HG03342 (cell line): ENCODE measurements around the gene OSBPL7.

Experiments
- ATAC-seq: cut with Tn5 transposase; IDR thresholded peaks from one replicate; pipeline ENCODE4 v1.9.1; 2021; ENCODE audit warnings: mild to moderate bottlenecking, moderate library complexity; ENCODE audit not compliant: unreplicated experiment

OSBPL7 gene

DNA sequence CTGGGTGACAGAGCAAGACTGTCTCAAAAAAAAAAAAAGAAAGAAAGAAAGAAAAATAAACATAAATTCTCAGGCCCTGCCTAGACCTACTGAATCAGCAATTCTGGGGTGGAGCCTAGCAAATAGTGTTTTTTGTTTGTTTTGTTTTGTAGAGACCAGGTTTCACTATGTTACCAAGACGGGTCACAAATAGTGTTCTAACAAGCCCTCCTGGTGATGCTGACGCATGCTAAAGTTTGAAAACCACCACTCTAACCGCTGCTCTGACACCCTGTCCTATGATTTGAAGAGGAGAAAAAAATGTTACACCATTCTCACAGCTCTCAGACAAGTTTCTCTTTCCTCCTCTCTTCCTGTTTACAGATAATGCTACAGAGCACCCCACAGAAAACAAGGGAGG lies 8.3 kb upstream of the OSBPL7 start:
- ATAC-seq = no peak

DNA sequence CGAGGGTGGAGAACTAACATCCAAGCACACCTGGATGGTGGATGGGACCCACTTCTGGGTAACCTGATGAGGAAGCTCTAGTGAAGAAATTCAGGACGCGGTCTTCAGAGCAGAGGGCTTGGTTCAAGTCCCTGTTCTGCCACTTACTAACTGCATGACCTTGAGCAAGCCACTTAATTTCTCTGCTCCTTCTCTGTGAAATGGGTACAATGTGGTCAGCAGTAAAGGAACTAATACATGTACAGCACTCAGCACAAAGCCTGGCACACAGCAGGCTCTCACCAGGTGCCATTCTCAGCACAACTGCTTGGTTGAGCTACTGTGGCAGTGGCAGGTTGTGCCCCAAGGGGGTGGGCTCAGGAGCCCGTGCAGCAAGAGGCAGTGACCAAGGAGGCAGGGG lies 1.9 kb upstream of the OSBPL7 start:
- ATAC-seq = no peak

DNA sequence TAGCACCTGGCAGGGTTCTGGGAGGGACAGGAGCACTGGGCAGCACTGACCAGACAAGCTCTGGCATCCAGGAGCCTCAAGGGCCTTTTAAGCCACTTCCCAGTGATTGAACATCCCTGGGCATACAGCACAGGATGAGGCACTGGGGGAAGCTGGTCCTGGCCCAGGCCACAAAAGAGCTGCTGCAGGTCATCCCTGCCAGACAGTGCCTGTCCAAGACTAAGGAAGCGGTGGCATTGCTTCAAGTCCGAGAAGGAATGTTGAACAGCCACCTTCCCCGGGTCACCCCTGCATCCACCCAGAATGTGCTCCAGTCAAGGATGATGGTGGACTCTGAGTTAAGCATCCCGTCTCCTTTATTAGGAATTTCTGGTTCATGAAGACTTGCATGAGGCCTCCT lies 1.2 kb upstream of the OSBPL7 start:
- no peak for ATAC-seq

DNA sequence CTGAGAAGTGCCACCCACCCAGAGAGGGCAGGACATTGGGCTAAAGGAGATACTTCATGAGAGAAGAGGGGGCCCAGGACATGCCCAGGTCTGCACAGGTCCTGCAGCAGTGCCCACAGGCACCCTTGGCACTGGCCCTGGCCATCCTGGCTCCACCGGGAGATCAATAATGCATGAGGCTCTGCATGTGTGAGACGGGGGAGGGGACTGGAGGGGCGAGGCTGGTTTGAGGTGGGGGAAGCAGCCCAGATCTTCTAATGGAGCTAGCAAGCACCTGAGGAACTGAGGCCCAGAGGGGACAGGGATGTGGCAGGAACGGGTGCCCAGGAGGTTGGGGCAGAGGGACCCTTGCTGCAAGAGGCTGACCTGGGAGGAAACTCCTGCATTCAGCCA lies 567 bp downstream of the OSBPL7 start:
- no peak for ATAC-seq

DNA sequence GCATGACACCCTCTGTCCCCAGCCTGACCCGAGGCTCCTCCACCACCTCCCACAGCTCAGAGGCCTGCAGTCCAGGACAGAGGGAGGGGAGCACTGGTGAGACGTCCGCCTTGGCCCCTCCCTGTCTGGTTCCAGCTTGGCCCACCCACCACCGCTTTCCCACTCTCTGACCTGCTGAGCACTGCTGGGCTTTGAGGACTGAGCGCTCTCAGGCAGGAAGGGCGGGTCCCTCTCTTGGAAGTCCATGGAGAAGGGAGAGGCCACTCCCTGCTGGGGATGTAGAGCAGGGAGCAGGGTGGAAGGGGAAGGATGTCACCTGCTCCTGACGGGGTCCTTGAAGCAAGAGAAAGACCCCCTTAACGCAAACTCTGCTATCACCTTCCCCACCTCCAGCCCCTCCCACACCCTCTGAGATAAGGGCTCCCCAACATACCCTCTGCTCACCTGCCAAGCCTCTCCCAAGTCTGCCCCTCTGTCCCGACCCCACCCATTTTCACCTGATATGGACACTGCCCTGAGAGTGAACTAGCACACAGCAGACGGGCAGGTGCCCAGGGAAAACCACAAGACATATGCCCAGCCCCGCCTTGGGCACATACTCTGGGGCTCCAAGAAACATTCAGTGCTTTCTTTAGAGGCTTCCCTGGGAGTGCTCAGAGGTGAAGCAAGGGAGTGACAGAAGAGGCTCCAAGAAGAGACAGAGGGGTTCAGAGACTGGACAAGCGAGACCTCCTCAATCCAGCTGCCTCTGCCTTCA lies 1.4 kb downstream of the OSBPL7 start:
- no peak for ATAC-seq

DNA sequence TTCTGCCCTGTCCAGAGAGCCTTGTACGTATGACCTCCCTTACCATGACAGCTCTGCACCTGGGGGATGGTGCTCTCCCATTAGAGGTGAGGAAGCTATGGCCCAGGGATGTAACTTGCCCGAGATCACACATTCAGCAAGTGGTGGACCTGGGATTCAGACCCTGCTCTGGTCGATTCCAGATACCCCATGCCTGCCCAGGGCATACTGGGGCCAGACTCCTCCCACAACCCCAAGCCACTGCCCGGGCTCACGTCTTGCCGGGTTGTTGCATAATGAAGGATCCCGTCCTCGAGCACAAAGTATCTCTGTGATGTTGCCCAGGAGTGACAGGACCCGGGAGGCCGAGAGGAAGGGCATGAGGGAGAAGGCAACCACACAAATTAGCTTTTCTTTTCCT lies 2.1 kb downstream of the OSBPL7 start:
- ATAC-seq = no peak

DNA sequence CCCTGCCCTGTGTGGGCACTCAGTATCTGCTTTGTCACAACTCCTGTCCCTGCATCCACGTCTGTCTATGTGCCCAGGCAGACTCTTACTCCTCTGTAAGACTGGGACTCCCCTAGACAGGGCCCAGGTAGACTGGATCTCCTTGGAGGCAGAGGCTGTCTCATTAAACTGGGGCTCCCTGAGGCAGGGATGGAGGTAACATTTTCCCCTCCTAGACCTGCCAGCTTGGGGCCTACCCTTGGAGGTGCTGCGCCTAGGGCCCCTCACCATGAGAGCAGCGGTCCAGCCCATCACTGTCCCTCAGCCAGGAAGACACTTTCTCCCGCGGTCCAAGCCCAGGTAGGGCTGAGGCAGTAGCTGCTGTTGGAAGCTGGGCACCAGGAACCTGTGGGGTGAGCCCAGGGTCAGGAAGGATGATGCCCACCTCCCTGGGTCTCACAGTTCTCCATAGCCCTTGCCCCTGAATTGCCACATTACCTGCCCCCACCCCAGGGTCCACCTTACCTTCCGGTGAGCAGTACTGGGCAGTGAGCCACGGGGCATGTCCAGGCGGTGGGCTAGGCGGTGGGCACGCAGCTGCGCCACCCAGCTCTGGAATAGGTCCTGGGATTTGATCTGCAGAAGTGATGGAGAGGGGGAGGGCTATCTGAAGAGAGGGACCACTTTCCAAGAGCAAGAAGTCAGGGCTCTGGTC lies 3.4 kb downstream of the OSBPL7 start:
- ATAC-seq = no peak

DNA sequence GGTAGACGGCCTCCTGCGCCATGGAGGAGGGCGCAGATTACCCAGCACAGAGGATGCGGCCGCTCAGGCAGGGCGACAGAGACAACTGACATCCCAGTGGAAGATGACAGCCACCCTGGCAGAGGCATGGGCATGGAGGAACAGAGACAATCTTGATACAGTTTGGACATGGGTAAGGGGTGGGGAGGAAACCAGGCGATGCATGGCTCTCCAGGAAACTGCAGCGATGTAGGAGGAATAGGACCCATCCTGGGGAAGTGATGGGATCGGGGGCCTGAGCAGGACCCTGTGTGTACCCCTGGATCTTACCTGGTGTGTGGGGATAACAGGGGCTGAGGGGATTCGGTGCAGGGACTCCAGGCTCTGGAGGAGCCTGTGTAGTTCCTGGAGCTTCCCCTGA lies 4.6 kb downstream of the OSBPL7 start:
- no peak for ATAC-seq

DNA sequence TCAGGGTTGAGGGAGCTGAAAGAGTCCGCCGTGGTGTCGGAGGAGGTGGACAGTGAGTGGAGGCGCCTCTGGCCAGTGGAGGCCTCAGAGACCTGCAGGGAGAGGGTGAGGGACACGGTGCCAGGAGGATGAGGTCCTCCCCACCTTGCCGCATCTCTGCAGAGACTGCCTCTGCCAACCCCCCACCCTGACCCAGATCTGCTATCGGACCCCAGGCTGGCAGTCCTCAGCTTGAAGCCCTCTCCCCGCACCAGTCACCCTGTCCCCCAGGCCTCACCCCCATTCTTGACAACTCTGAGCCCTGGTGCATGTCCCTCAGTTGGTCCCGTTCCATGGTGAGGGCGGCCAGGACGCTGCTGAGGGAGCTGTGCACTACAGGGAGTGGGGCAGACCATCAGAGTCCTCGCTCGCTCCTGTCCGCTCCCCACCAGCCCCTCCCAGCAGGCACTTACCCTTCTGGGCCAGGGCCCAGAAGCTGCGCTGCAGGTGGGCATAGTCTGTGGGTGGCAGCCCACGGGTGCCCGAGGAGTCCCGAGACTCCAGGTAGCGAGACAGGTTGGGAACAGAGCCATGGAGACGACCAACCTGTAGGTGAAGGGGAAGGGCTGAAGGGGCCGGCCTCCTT lies 5.4 kb downstream of the OSBPL7 start:
- no peak for ATAC-seq

DNA sequence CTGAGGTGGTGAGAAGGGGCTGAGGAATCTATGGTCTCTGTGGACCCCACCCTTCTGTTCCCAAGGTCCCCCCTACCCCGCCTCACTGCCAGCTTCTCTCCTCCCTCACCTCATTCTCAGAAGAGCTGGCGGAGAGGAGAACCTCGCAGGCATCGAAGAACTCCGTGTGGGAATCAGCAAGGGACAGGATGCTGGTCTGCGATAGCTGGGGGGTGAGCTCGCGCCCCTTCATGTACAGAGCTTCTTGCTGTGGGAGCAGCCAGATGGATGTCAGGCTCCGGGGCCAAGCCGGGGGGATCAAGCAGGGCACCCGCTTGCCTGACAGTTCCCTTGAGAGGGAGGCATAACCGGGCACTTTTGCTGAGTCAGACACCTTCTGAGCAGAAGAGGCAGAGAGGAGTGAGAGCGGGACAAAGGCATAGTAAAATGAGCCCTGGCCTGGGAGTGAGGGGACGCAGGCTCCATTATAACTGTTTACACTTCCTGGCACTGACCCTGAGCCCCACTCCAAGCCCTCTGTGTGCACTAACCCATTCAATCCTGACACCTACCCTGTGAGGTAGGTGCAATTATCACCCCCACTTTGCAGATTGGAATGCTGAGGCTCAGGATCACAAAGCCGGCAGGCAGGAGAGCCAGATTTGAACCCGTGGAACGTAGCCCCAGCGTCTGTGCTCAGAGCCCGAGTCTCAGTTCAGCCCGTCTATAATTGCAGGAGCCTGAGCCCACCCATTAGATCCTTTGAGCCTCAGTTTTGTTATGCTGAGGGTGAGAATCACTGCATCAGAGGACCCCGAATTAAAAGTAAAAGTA lies 6.3 kb downstream of the OSBPL7 start:
- ATAC-seq = no peak

DNA sequence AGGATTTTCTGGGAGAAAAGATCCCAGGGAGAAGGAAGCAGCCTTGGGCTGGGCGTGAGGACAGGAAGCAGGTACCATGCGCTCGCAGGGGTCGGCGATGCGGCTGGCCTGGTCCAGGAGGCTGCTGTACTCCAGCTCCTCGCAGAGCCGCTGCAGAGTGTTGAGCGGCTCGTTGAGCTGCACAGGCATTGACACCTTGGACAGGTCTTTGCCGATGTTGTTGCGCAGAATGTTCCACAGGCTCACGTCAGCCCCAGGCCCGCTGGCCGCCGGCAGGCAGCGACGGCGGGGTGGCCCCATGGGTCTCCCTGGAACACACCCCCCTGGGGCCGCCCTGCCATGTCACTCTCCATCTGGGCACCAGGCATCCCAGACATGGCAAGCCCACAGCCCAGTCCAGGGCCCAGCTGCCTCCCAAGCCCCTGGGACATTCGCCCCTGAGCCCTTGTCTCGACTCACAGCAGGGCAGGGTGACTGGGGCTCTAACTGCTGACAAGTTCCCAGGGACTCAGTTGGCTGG lies 8.0 kb downstream of the OSBPL7 start:
- ATAC-seq = no peak

DNA sequence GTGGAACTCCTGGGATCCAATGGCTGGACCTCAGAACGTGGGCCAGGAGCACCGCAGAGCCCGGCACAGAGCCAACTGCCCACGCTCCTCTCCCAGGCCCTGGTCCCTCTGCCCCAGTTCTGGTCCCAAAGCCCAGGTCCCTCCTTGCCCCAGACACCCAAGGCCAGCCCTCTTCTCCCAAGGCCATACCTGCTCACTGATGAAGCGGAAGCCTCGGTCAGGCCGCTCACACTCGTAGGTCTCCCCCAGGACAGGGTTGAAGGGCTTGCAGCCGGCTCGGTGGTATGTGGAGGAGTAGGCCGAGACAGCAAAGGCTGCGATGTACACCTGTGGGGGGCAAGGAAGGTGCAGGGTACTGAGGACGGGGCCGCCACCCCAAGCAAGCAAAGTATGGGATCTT lies 8.5 kb downstream of the OSBPL7 start:
- ATAC-seq = no peak

DNA sequence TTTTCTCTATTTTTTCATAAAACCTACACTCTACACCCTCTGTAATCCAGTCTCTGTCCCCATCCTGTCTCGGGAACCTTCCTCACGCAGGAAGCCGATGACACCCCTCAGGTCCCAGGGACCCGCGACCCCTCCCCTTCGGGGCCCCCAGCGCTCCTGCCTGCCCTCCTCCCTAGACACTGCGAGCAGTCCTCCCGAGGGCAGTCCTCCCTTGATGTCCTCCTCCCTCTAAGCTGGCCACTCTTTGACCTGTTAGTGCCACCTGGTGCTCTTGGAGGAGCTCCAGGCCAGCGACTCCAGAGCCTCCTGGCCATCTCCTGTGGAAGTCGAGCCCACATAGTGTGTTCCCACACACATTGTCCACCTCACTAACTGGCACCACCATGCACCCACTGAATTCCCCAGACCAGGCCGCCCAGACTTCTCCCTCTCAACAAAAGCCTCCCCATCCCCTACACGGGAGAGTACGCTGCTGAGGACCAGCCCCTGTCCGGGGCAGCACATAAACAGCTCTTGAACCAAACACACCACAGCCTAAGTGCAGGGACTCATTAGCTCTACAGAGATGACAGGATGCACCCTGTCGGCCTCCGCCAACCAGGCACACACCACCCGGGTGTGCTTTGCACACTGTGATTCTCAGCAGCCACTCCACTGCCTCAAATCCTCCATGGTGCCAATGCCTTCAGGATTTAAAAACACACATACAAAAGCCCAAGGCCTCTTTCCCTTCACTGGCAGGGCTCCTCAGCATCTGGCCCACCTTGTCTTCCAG lies 9.3 kb downstream of the OSBPL7 start:
- no peak for ATAC-seq

DNA sequence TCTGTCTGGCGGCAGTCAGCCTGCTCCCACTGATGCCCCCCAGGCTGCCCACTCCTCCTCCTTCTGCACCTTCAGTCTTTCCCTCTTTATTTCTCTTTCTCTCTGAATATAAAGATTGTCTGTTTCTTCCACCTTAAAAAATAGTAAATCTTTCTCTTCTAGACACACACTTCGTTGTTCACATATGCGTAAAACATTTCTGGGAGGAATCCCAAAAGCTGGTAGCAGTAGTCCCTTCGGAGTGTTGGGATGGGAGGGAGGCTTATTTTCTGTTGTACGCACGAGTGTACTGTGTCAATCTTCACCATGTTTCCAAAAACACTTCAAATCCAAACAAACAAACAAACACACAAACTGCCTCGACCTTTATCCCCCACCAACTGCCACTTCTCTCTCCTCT lies 9.9 kb downstream of the OSBPL7 start:
- no peak for ATAC-seq

DNA sequence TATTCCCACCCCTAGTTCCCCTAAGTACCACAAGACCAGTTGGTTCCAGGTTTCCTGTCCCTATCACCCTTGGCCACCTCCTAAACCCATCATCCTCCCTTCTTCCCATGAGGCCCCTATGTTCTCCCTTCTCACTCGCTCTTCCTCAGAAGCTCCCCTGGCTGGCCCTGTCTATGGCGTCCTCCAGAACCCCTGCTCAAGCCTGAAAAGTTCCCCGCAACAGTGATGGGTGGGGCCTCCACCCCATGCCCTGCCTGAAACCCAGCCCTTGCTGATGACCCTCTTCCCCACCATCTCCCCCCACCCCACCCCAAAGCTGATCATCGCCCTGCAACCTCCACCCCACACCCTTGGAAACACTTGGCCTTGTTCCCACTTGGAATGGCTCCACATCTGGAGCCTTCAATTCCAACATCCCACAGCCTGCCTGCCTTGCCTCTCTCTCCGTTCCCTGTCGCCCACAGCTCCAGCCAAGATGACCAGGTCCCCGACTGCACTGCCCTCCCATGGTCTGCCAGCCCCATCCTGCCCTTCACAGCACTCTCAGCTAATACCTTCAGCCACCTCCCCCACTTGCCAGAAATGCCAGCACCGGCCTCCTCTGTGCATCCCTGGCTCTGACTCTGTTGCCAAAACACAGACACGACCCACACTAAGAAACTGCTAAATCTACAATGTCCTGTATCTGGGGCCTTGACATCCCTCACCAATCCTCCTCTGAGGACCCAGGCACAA lies 10.5 kb downstream of the OSBPL7 start:
- no peak for ATAC-seq

DNA sequence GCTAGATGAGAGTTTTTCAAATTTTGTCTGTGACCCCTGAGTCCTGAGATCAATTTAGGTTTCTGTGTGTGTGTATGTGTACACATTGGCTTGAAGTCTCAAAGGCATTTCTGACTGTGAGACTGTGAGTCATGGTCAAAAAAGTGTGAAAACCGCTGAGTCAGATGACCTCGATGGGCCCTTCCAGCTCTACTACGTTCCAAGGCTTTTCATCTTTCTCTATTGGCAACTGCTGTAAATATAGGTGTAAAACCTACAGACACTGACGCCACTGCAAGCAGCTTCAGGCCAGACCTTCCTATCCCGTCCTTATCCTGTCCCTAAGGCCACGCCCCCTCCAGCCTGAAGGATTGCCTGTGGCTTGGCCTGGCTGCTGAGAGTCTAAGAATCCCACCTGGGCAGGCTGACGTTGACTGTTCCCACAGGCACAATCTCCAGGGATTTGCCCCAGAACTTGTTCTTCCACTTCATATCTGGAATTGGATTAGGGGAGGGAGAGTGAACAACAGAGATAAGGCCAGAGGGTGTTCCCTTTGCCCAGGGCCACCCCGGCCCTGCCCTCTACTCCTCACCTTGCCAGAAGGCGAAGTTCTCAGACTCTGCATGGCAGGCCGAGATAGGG lies 11.3 kb downstream of the OSBPL7 start:
- no peak for ATAC-seq

DNA sequence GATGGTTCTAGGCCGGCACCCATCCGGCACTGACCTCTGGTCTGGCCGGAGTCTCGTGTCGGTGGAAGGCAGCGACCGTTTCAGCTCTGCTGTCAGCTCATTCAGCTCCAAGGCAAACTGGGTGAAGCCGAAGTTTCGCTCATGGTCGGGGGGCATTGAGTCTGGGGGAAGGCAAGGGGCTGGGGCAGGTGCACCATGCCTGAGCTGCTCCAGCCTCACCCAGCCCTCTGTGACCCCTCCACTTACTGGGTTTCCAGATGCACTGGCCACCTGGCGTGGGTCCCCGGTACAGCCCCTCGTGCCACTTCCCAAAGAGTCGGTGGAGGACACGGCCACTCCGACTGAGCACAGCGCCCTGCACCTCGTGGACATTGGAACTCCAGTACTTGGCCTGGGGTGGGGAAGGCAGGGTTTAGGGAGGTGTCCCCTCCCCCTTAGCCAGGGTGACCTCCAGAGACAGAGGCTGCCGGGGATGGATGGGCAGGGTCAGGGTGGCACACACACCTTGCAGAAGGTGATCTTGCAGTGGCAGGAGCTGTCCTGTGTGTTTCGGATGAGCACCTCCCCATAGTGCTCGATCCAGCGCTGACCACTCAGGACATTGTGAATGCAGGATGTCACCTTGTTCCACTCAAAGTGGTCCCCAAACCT lies 12.6 kb downstream of the OSBPL7 start:
- ATAC-seq = no peak

DNA sequence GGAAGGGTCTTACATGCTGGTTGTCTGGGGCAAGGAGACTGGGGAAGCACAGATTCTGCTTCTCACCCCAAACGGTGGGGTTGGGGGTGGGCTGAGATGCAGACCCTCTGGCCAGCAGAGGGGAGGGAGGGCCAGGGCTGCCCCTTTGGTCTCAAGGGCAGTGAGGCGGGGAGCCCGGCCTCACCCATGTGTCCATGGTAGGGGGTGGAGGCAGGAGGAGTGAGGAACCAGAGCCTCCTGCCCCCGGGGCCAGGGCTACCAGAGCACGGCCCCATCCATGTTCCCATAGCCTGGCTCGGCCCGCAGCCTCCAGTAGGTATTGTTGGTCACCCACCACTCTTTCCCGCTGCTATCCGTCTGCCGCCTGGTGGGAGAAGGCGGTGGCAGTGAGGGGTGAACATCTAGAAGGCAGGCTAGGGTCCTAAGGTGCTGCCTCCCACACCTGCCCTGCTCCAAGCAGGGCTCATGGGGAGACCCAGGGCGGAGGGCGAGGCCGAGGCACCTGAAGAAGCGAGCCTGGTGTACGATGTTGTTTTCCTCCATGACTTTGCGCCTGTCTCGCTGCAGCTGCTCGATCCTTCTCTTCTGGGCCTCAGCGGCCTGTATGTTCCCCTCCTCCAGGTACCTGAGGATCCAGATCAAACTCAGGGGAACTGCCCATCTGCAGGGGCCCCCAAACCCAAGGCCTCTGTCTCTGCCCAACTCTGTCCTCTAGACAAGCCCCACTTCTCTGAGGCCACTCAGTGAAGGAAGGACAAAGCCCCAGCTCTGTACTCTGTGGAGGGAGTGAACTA lies 13.4 kb downstream of the OSBPL7 start:
- no peak for ATAC-seq
